ENCODE measurements around the gene MEX3D. TPM values are rescaled to one million over a fixed set of nuclear protein-coding genes. Genes with fewer than 3 reads are reported as not detected.
A peak's percentile ranks its signal among the peaks of the same experiment; 100 is the strongest.

MEX3D gene
- total RNA-seq, 2 donors from 2014 or later = 31.9 to 54.3 TPM

GRCh38 chr19:1575323-1576241 lies 7.5 kb upstream of the MEX3D start:
- no peak for TF ChIP-seq CTCF (IDR thresholded peaks at IDR 0.05)
- Histone ChIP-seq H3K36me3 (no peaks in the 10 kb centered on the region), H3K4me3 (no peak overlapping the region), H3K27ac (no peak overlapping the region), H3K9me3 (no peaks in the 10 kb centered on the region), H3K27me3 (no peaks in the 10 kb centered on the region), H3K4me1 (no peaks in the 10 kb centered on the region), H3K9ac (ENCODE audit: low read depth in 2 of 2, low read length in 2 of 2) (no peak overlapping the region)
- DNase-seq = no peak
- intact Hi-C loops (cut with DNase I) = no loop called here

DNA sequence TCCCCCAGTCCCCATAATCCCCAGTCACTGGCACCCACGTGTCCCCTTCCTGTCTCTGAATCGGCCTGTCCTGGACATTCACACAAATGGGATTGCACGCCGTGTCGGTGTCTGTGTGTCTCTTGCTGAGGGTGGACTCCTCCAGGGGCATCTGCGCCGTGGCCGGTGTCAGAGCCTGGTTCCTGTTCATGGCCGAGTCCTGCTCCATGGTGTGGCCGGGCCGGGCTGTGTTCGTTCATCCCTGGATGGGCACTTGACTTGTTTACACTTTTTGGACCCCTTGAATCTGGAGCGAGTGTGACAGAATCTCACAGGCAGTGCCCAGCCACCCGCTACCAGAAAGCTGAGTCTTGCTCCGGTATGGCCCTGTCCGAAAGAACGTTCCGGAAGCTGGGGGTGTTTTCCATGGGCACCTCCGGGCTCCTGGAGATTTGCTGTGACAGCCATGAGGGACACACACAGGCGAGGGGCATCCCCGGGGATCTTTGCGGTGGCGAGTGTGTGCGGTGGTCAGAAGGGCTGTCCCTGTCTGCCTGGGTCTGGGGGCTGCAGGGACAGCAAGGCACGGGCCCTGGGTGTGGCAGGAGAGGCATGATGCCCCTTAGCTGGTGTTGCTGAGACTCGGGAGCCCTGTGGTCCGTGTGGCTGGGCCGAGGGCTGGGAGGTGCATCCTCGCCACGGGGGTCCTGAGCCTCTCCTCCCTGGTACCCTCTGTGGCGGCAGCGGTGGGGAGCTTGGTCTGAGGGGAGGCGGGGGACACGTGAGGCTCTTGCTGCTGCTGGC lies 6.4 kb upstream of the MEX3D start:
- Histone ChIP-seq H3K4me3 (no peak overlapping the region), H3K4me1 (no peaks in the 10 kb centered on the region), H3K9ac (ENCODE audit: low read depth in 2 of 2, low read length in 2 of 2) (peak overlapping the region in 1 of 2 donors; percentile 24), H3K36me3 (no peaks in the 10 kb centered on the region), H3K27me3 (no peaks in the 10 kb centered on the region), H3K9me3 (no peaks in the 10 kb centered on the region), H3K27ac (no peak overlapping the region)
- intact Hi-C loops (cut with DNase I) = no loop called here
- no peak for DNase-seq
- no peak for TF ChIP-seq CTCF (IDR thresholded peaks at IDR 0.05)

DNA sequence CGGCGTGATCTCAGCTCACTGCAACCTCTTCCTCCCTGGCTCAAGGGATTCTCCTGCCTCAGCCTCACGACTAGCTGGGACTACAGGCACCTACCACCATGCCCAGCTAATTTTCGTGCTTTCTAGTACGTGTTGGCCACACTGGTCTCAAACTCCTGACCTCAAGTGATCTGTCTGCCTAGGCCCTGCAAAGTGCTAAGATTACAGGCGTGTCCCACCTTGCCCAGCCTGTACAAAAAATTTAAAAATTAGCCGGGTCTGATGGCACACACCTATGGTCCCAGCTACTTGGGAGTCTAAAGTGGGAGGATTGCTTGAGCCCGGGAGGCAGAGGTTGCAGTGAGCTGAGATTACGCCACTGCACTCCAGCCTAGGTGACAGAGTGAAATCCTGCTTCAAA lies 4.7 kb upstream of the MEX3D start:
- H3K27me3 ChIP-seq = no peaks in the 10 kb centered on the region
- no peaks in the 10 kb centered on the region for H3K36me3 ChIP-seq
- intact Hi-C loops (cut with DNase I) = no loop called here
- H3K4me1 ChIP-seq = no peaks in the 10 kb centered on the region
- H3K9ac ChIP-seq (ENCODE audit: low read depth in 2 of 2, low read length in 2 of 2) = no peak overlapping the region
- DNase-seq = no peak
- no peak overlapping the region for H3K4me3 ChIP-seq
- no peak for TF ChIP-seq CTCF (IDR thresholded peaks at IDR 0.05)
- H3K9me3 ChIP-seq = no peaks in the 10 kb centered on the region
- H3K27ac ChIP-seq = no peak overlapping the region

- no peak overlapping the region for H3K9ac ChIP-seq (ENCODE audit: low read depth in 2 of 2, low read length in 2 of 2)
- no peak for TF ChIP-seq CTCF (IDR thresholded peaks at IDR 0.05)
- no peaks in the 10 kb centered on the region for H3K36me3 ChIP-seq
- H3K4me3 ChIP-seq = no peak overlapping the region
- no peaks in the 10 kb centered on the region for H3K27me3 ChIP-seq
- no peak for DNase-seq
- no peaks in the 10 kb centered on the region for H3K9me3 ChIP-seq
- H3K4me1 ChIP-seq = no peaks in the 10 kb centered on the region
- H3K27ac ChIP-seq = no peak overlapping the region
- intact Hi-C loops (cut with DNase I) = no loop called here
These were observed 3.2 kb upstream of the MEX3D start for GRCh38 chr19:1571358-1571757.

GRCh38 chr19:1570836-1571235 lies 2.7 kb upstream of the MEX3D start:
- DNase-seq = no peak
- no peaks in the 10 kb centered on the region for H3K36me3 ChIP-seq
- no peak overlapping the region for H3K4me3 ChIP-seq
- TF ChIP-seq CTCF (IDR thresholded peaks at IDR 0.05) = no peak
- H3K27ac ChIP-seq = no peak overlapping the region
- no peaks in the 10 kb centered on the region for H3K9me3 ChIP-seq
- H3K9ac ChIP-seq (ENCODE audit: low read depth in 2 of 2, low read length in 2 of 2) = no peak overlapping the region
- intact Hi-C loops (cut with DNase I) = no loop called here
- H3K4me1 ChIP-seq = no peaks in the 10 kb centered on the region
- H3K27me3 ChIP-seq = no peaks in the 10 kb centered on the region
